Kidney epithelial cell (primary cell): ENCODE measurements around the gene MMP17. TPM values are rescaled to one million over a fixed set of nuclear protein-coding genes. Genes with fewer than 3 reads are reported as not detected.
A peak's percentile ranks its signal among the peaks of the same experiment; 100 is the strongest.

Experiments used
- DNase-seq: peaks from one replicate; pipeline ENCODE4 v3.0.0-alpha.2; 2010; ENCODE audit warnings: low read depth
- H3K27me3 ChIP-seq: 2 replicates; pipeline ENCODE4 v1.6.0; 2011; ENCODE audit warnings: low read length; ENCODE audit not compliant: control insufficient read depth, insufficient read depth
- H3K36me3 ChIP-seq: 2 replicates; pipeline ENCODE4 v1.5.1; 2011; ENCODE audit warnings: low read length; ENCODE audit not compliant: control insufficient read depth, insufficient read depth
- H3K4me3 ChIP-seq: 2 replicates; pipeline ENCODE4 v1.5.1; 2011; ENCODE audit warnings: low read depth, mild to moderate bottlenecking, control low read depth, low read length
- total RNA-seq: library from RNA; depleted of rRNA; stranded (reverse); fragments of >200 nt; gene quantifications from 2 replicates; pipeline ENCODE4 v1.2.3, GENCODE V29; 2015
- TF ChIP-seq, protein P1 (sequence below): IDR thresholded peaks from 2 replicates; pipeline ENCODE4 v1.5.1; 2011; ENCODE audit warnings: mild to moderate bottlenecking, moderate library complexity, low read length, control low read depth, inconsistent platforms; ENCODE audit not compliant: insufficient read depth, poor library complexity, severe bottlenecking

MMP17 gene
- total RNA-seq, 1 donor from 2014 or later = 1.7 TPM

DNA sequence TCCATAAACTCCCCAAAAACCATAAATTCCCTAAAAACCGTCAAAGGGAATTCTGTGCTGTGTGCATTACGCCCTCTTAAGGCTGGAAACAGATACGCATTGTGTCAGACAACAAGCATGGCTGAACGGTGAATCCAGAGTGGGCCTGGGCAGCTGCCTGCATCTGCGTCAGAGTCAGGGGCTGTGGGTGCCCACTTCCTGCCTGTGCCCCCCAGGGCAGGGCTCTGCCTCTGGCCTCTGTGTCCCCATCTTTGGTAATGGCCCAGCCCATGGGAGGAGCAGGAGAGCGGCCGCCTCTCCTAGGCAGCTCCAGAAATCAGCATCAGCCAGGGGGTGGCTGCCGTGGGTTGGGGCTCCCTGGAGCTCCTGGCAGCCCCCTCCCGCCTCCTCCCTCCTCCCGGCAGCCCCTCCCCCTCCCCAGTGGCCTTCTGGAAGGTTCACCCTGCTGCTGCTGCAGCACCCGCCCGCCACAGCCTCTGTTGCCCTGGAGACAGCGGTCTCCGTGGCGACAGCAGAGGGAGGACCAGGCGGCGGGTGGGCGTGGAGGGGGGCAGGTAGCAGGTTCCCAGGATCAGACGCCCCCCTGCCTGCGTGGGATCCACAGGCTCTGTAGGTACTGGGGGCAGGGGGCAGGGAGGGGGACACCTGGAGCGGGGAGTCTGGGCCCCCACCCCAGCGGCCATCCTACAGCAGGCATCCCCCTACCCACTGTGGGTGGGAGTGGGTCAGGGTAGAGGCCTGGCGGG is 5.9 kb downstream of the MMP17 start:
- no peak for DNase-seq
- Histone ChIP-seq H3K27me3 (peaks cover 61% of the 10 kb centered on the region), H3K36me3 (no peaks in the 10 kb centered on the region), H3K4me3 (no peak overlapping the region)
- TF ChIP-seq, protein P1, sequence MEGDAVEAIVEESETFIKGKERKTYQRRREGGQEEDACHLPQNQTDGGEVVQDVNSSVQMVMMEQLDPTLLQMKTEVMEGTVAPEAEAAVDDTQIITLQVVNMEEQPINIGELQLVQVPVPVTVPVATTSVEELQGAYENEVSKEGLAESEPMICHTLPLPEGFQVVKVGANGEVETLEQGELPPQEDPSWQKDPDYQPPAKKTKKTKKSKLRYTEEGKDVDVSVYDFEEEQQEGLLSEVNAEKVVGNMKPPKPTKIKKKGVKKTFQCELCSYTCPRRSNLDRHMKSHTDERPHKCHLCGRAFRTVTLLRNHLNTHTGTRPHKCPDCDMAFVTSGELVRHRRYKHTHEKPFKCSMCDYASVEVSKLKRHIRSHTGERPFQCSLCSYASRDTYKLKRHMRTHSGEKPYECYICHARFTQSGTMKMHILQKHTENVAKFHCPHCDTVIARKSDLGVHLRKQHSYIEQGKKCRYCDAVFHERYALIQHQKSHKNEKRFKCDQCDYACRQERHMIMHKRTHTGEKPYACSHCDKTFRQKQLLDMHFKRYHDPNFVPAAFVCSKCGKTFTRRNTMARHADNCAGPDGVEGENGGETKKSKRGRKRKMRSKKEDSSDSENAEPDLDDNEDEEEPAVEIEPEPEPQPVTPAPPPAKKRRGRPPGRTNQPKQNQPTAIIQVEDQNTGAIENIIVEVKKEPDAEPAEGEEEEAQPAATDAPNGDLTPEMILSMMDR = peak; percentile 55

DNA sequence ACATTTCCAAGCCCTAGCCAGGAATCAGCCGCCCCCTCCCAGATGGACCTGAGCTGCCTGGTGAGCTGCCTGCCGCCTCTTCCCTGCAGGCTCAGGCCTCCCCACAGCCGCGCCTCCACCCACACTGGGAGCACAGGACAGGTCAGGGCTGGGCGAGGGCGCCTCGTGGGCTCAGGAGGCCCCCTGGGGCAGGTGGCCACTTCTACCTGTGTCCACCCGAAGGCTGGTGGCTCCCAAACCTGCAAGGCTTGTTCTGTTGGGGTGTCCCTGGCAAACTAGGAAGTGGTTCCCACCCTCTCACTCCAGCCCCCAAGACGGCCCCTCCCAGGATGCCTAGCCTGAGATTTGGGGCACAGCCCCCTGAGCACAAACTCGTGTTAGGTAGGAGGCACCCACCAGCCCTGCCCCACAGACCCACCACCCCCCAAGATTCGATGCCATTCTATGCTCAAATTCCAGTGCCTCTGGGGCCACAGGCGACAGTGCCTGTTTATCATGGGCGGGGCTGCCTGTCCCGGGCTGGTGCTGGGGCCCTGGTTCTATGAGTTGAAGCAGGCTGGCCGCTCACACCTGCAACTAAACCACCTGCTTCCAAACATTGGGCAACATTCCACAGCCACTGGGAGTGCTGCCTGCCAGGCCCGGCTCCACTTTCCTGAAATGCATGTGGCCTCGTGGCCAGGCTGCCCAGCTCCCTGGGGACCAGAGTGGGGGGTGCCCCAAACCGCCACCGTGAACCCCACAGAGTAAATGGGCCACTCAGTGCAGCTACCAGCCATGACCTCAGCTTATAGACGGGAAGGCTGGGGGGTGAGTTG is 6.8 kb downstream of the MMP17 start:
- no peak for DNase-seq
- no peak overlapping the region for H3K4me3 ChIP-seq
- TF ChIP-seq, protein P1 = no peak
- peaks cover 52% of the 10 kb centered on the region for H3K27me3 ChIP-seq
- no peaks in the 10 kb centered on the region for H3K36me3 ChIP-seq

DNA sequence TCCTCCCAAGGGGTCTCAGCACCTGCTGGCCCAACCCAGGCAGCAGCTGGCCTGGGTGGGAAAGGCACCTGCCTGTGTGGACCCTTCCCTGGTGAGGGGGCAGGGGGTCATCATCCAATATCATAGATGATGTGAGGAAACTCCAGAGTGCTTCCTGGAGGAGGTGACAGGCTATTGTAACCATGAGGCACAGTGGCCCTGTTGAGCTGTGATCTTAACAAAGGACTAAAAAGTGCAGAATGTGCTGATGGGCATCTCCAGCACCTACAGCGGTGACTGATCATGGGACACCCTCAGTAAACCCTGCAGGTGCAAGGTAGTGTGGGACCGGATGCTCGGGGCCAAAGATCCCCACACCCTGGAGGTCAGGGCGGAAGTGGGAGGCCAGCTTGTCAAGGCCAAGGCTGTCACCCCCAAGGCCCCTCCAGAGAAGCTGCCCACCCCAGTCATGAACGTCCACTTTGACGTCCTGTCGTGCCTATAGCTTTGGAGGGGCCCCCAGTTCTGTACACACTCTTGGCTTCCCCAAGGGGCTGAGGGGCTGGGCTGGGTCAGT is 7.5 kb downstream of the MMP17 start:
- Histone ChIP-seq H3K27me3 (peaks cover 45% of the 10 kb centered on the region), H3K36me3 (no peaks in the 10 kb centered on the region), H3K4me3 (no peak overlapping the region)
- TF ChIP-seq, protein P1 = no peak
- no peak for DNase-seq

DNA sequence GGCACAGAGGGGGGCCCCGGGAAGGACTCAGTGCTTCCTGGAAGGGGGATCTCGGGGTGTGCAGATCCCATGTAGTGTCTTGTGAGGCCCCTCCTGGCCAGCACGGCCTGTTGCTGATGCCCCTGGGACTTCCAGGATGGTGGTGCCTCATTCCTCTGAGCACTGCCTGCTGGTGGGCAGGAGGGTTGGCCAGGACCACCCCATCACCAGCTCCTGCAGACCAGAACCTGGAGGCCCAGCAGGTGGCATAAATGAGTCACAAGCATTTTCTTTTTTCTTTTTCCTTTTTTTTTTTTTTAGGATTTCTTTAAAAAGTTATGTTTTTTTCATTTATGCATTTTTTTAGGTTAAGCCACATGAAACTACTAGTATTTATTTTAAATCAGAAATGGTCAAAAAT is 8.0 kb downstream of the MMP17 start:
- H3K4me3 ChIP-seq = no peak overlapping the region
- DNase-seq = no peak
- H3K36me3 ChIP-seq = no peaks in the 10 kb centered on the region
- TF ChIP-seq, protein P1 = peak; percentile 22
- peaks cover 40% of the 10 kb centered on the region for H3K27me3 ChIP-seq

GRCh38 chr12:131836714-131837397 is 8.7 kb downstream of the MMP17 start:
- Histone ChIP-seq H3K27me3 (peaks cover 36% of the 10 kb centered on the region), H3K36me3 (no peaks in the 10 kb centered on the region), H3K4me3 (no peak overlapping the region)
- TF ChIP-seq, protein P1 = no peak
- DNase-seq = no peak
